Fibroblast of lung (primary cell): ENCODE results near the gene MSANTD3.

Source experiments
- CTCF ChIP-seq, 2 donors: IDR thresholded peaks in 1 of 2; conservative IDR thresholded peaks in 1 of 2; 1 replicate in 1 of 2; 2 replicates in 1 of 2; pipeline ENCODE4 v1.5.1; 2011 to 2012; ENCODE audit warnings: low read length in 2 of 2, control low read depth in 1 of 2, inconsistent platforms in 1 of 2, low read depth in 1 of 2, mild to moderate bottlenecking in 1 of 2
- EZH2 ChIP-seq: IDR thresholded peaks from 2 replicates; pipeline ENCODE4 v1.5.1; 2012; ENCODE audit warnings: low read length, control low read depth, mild to moderate bottlenecking; ENCODE audit errors: missing control alignments

- TF ChIP-seq CTCF (conservative IDR thresholded peaks at IDR 0.05 in 1 of 2, IDR thresholded peaks at IDR 0.05 in 1 of 2; ENCODE audit: low read depth in 1 of 2, low read length in 2 of 2) = no peak
- no peak for TF ChIP-seq EZH2
Measured at GRCh38 chr9:100417815-100418214, 9.1 kb upstream of the MSANTD3 start.
